Nucleus accumbens (tissue), 56 donors: ENCODE measurements around the gene BTBD2.

Experiments used
- DNase-seq, 56 donors: peaks; one replicate each; lab custom pipeline; 2025; lab: John Stamatoyannopoulos, UW

BTBD2 gene

GRCh38 chr19:1949304-1950101, 66.0 kb downstream of the BTBD2 start:
- no peak for DNase-seq

GRCh38 chr19:1947651-1948209, 67.8 kb downstream of the BTBD2 start:
- DNase-seq: no peak

GRCh38 chr19:1945899-1946298, 69.6 kb downstream of the BTBD2 start:
- DNase-seq: peak in 5 of 56 donors; percentile 3 to 19 (median 15)

GRCh38 chr19:1944916-1945561, 70.5 kb downstream of the BTBD2 start:
- no peak for DNase-seq

- DNase-seq: no peak
Measured at GRCh38 chr19:1944088-1944915, 71.2 kb downstream of the BTBD2 start.

GRCh38 chr19:1943661-1944087, 71.8 kb downstream of the BTBD2 start:
- DNase-seq: no peak

- DNase-seq: peak in 1 of 56 donors; percentile 19
Measured at GRCh38 chr19:1942934-1943555, 72.5 kb downstream of the BTBD2 start.

GRCh38 chr19:1942078-1942933, 73.2 kb downstream of the BTBD2 start:
- peak in 35 of 56 donors; percentile 13 to 65 (median 33) for DNase-seq

- peak in 4 of 56 donors; percentile 27 to 65 (median 50) for DNase-seq
Measured at GRCh38 chr19:1941146-1942077, 74.1 kb downstream of the BTBD2 start, which contains the start of gene CSNK1G2. Gene CSNK1G2, plus strand, starts transcription at chr19:1941172. Its CDS starts 28,601 bp downstream, at chr19:1969773.

- DNase-seq: no peak
Measured at GRCh38 chr19:1938071-1938470, 77.4 kb downstream of the BTBD2 start.

- DNase-seq: no peak
Measured at GRCh38 chr19:1936916-1937610, 78.5 kb downstream of the BTBD2 start.

GRCh38 chr19:1936430-1936829, 79.1 kb downstream of the BTBD2 start:
- DNase-seq: no peak

- peak in 32 of 56 donors; percentile 5 to 74 (median 32) for DNase-seq
Measured at GRCh38 chr19:1935484-1936208, 79.9 kb downstream of the BTBD2 start.
